Activated CD4-positive, alpha-beta T cell treated with anti-CD3 and anti-CD28 coated beads, Interleukin-2, amount 10 ng/mL, durations not matched to agents 7 days and 5 days (primary cell): ENCODE measurements around the gene EXOC3L4. TPM values are rescaled to one million over a fixed set of nuclear protein-coding genes. Genes with fewer than 3 reads are reported as not detected.
A peak's percentile ranks its signal among the peaks of the same experiment; 100 is the strongest.

Experiments used
- CTCF ChIA-PET: fragments of 350-600 bp; sonication (Branson Sonifier 250); formaldehyde crosslinking; loops from one replicate; lab custom pipeline; 2021; ENCODE audit warnings: antibody characterized with exemption; lab: Charles Lee
- POLR2A ChIA-PET: fragments of 350-600 bp; sonication (Branson Sonifier 250); formaldehyde crosslinking; loops from one replicate; lab custom pipeline; 2021; ENCODE audit warnings: antibody characterized with exemption; lab: Charles Lee
- DNase-seq: peaks from one replicate; pipeline ENCODE4 v3.0.0-alpha.2; 2020
- H3K27ac Mint-ChIP-seq: one replicate; pipeline ENCODE4 v1.8.0; 2021; ENCODE audit warnings: mild to moderate bottlenecking, moderate library complexity, mixed read lengths
- H3K27me3 Mint-ChIP-seq: one replicate; pipeline ENCODE4 v1.8.0; 2021; ENCODE audit warnings: mixed read lengths
- H3K36me3 Mint-ChIP-seq: one replicate; pipeline ENCODE4 v1.8.0; 2021; ENCODE audit warnings: low read depth, mixed read lengths
- H3K4me1 Mint-ChIP-seq: one replicate; pipeline ENCODE4 v1.8.0; 2021; ENCODE audit warnings: mixed read lengths
- H3K4me3 Mint-ChIP-seq: one replicate; pipeline ENCODE4 v1.8.0; 2021; ENCODE audit warnings: mild to moderate bottlenecking, moderate library complexity, mixed read lengths
- H3K9me3 Mint-ChIP-seq: one replicate; pipeline ENCODE4 v1.8.0; 2021; ENCODE audit warnings: mixed read lengths
- total RNA-seq, 2 experiments: library from RNA; stranded (reverse); gene quantifications; one replicate each; pipeline ENCODE4 v1.2.3, GENCODE V29; 2021

The EXOC3L4 gene
- total RNA-seq, 2 experiments from 2014 or later: not detected

GRCh38 chr14:103088921-103089320, 5.6 kb upstream of the EXOC3L4 start:
- DNase-seq: no peak
- no peak overlapping the region for H3K4me3 Mint-ChIP-seq
- CTCF ChIA-PET: no interaction called here
- H3K36me3 Mint-ChIP-seq: no peaks in the 10 kb centered on the region
- H3K4me1 Mint-ChIP-seq: peaks cover 3% of the 10 kb centered on the region
- no peak overlapping the region for H3K27ac Mint-ChIP-seq
- no peaks in the 10 kb centered on the region for H3K9me3 Mint-ChIP-seq
- H3K27me3 Mint-ChIP-seq: peaks cover 6% of the 10 kb centered on the region
- POLR2A ChIA-PET: no interaction called here

GRCh38 chr14:103089386-103090335, 4.9 kb upstream of the EXOC3L4 start:
- Mint-ChIP-seq H3K27me3 (peaks cover 3% of the 10 kb centered on the region), H3K9me3 (no peaks in the 10 kb centered on the region), H3K36me3 (no peaks in the 10 kb centered on the region), H3K4me3 (no peak overlapping the region), H3K4me1 (peaks cover 3% of the 10 kb centered on the region), H3K27ac (no peak overlapping the region)
- ChIA-PET POLR2A (no interaction called here), CTCF (no interaction called here)
- no peak for DNase-seq

GRCh38 chr14:103090481-103091020, 4.0 kb upstream of the EXOC3L4 start:
- Mint-ChIP-seq H3K27me3 (peaks cover 1% of the 10 kb centered on the region), H3K9me3 (no peaks in the 10 kb centered on the region), H3K36me3 (no peaks in the 10 kb centered on the region), H3K4me1 (peaks cover 3% of the 10 kb centered on the region), H3K4me3 (peak overlapping the region; percentile 43), H3K27ac (no peak overlapping the region)
- ChIA-PET CTCF (interaction anchor here (0.7 kb wide), 2 partner anchors 15 to 397 kb away, joined by 3 to 4 read pairs; no protein-coding TSS in a partner anchor), POLR2A (no interaction called here)
- DNase-seq: no peak

GRCh38 chr14:103091041-103091882, 3.3 kb upstream of the EXOC3L4 start:
- DNase-seq: peak; percentile 74
- POLR2A ChIA-PET: no interaction called here
- Mint-ChIP-seq H3K9me3 (no peaks in the 10 kb centered on the region), H3K4me1 (peaks cover 3% of the 10 kb centered on the region), H3K27ac (no peak overlapping the region), H3K4me3 (peak overlapping the region; percentile 43), H3K36me3 (no peaks in the 10 kb centered on the region), H3K27me3 (no peaks in the 10 kb centered on the region)
- CTCF ChIA-PET: interaction anchor here (0.7 kb wide), 2 partner anchors 14 to 398 kb away, joined by 3 to 4 read pairs; no protein-coding TSS in a partner anchor

- no peaks in the 10 kb centered on the region for H3K27me3 Mint-ChIP-seq
- no peaks in the 10 kb centered on the region for H3K9me3 Mint-ChIP-seq
- H3K4me1 Mint-ChIP-seq: peaks cover 3% of the 10 kb centered on the region
- DNase-seq: no peak
- ChIA-PET POLR2A (no interaction called here), CTCF (no interaction called here)
- H3K4me3 Mint-ChIP-seq: no peak overlapping the region
- H3K36me3 Mint-ChIP-seq: no peaks in the 10 kb centered on the region
- H3K27ac Mint-ChIP-seq: peak overlapping the region; percentile 54
These were observed 2.7 kb upstream of the EXOC3L4 start for GRCh38 chr14:103091883-103092222.

- Mint-ChIP-seq H3K27ac (no peak overlapping the region), H3K4me3 (no peak overlapping the region), H3K27me3 (no peaks in the 10 kb centered on the region), H3K36me3 (no peaks in the 10 kb centered on the region), H3K4me1 (peaks cover 3% of the 10 kb centered on the region), H3K9me3 (no peaks in the 10 kb centered on the region)
- no peak for DNase-seq
- POLR2A ChIA-PET: no interaction called here
- CTCF ChIA-PET: interaction anchor here (1.5 kb wide), 1 partner anchor 11 kb away, joined by 7 read pairs; no protein-coding TSS in a partner anchor
These were observed 594 bp upstream of the EXOC3L4 start for GRCh38 chr14:103093856-103094405.

GRCh38 chr14:103095210-103095778, 769 bp downstream of the EXOC3L4 start:
- Mint-ChIP-seq H3K9me3 (no peaks in the 10 kb centered on the region), H3K27me3 (no peaks in the 10 kb centered on the region), H3K36me3 (no peaks in the 10 kb centered on the region), H3K27ac (no peak overlapping the region), H3K4me1 (peaks cover 3% of the 10 kb centered on the region), H3K4me3 (no peak overlapping the region)
- CTCF ChIA-PET: interaction anchor here (1.5 to 1.7 kb wide), 2 partner anchors 10 kb away, joined by 7 to 16 read pairs; no protein-coding TSS in a partner anchor
- DNase-seq: no peak
- POLR2A ChIA-PET: no interaction called here

- POLR2A ChIA-PET: no interaction called here
- H3K27ac Mint-ChIP-seq: no peak overlapping the region
- no peak for DNase-seq
- H3K36me3 Mint-ChIP-seq: no peaks in the 10 kb centered on the region
- H3K4me3 Mint-ChIP-seq: no peak overlapping the region
- no peaks in the 10 kb centered on the region for H3K4me1 Mint-ChIP-seq
- no peaks in the 10 kb centered on the region for H3K9me3 Mint-ChIP-seq
- CTCF ChIA-PET: interaction anchor here (0.7 to 1.7 kb wide), 4 partner anchors 9 to 196 kb away, joined by 3 to 16 read pairs (median 4); no protein-coding TSS in a partner anchor
- H3K27me3 Mint-ChIP-seq: peaks cover 3% of the 10 kb centered on the region
These were observed 1.9 kb downstream of the EXOC3L4 start for GRCh38 chr14:103096387-103096786.

- DNase-seq: no peak
- ChIA-PET CTCF (interaction anchor here (1.2 kb wide), 1 partner anchor 19 kb away, joined by 4 read pairs; no protein-coding TSS in a partner anchor), POLR2A (no interaction called here)
- peaks cover 11% of the 10 kb centered on the region for H3K27me3 Mint-ChIP-seq
- H3K27ac Mint-ChIP-seq: no peak overlapping the region
- no peaks in the 10 kb centered on the region for H3K4me1 Mint-ChIP-seq
- no peaks in the 10 kb centered on the region for H3K36me3 Mint-ChIP-seq
- no peaks in the 10 kb centered on the region for H3K9me3 Mint-ChIP-seq
- H3K4me3 Mint-ChIP-seq: no peak overlapping the region
These were observed 2.9 kb downstream of the EXOC3L4 start for GRCh38 chr14:103097244-103097993.

GRCh38 chr14:103097994-103098957, 3.8 kb downstream of the EXOC3L4 start:
- no peak for DNase-seq
- Mint-ChIP-seq H3K9me3 (no peaks in the 10 kb centered on the region), H3K27ac (no peak overlapping the region), H3K36me3 (no peaks in the 10 kb centered on the region), H3K4me3 (no peak overlapping the region), H3K4me1 (no peaks in the 10 kb centered on the region), H3K27me3 (peaks cover 16% of the 10 kb centered on the region)
- ChIA-PET POLR2A (no interaction called here), CTCF (no interaction called here)
